Renal pelvis (tissue), 4 donors: ENCODE results near the gene SBSN. TPM values are rescaled to one million over a fixed set of nuclear protein-coding genes. Genes with fewer than 3 reads are reported as not detected.

Source experiments
- DNase-seq: peaks from one replicate; pipeline ENCODE4 v3.0.0-alpha.2; 2013
- polyA plus RNA-seq, 3 donors: library from polyadenylated mRNA; unstranded; fragments of 120-200 nt; gene quantifications; one replicate each; pipeline ENCODE4 v1.2.1, GENCODE V29; 2013; ENCODE audit not compliant: insufficient read length in 3 of 3

The SBSN gene
- polyA plus RNA-seq, 3 donors, result not detected

DNA sequence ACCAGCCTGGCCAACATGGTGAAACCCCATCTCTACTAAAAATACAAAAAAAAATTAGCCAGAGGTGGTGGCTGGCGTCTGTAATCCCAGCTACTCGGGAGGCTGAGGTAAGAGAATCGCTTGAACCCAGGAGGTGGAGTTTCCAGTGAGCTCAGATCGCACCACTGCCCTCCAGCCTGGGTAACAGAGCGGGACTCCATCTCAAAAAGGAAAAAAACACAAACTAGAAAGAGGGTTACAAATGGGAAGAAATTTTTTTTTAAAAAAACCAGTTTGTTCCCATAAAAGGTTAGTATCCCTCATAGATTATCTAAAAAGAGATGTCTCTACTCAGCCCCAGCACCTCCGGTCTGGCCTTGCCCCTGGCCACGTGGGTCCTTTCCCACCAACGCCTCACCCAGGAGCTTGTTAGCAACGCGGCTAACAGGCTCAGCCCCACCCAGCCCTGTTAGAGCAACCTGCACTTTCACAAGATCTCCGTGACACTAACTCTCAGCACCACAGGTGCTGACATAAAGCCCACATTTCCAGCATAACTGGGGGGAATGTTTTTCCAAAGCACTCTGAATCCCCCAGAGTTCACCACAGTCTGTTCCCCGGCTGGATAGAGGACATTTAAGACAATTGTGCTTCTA is 19.0 kb downstream of the SBSN start:
- DNase-seq, result peak; percentile 40

DNA sequence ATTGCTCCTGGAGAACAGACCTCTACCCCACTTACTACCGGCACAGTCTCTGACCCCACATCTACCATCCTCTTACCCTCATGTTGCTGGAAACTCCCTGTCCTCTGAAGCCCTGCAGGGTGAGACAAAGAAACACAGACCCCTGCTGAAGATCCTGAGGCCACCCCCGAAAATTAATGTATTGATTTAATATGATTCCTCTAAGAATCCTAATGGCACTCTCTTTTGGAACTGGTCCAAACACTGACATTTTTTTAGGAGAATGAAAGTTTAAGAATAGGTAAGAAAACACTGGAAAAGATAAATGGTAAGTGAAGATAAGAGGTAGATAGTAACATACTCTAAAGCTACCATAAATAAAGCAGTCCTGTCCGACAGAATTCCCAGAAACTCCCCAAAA is 20.0 kb downstream of the SBSN start:
- no peak for DNase-seq

DNA sequence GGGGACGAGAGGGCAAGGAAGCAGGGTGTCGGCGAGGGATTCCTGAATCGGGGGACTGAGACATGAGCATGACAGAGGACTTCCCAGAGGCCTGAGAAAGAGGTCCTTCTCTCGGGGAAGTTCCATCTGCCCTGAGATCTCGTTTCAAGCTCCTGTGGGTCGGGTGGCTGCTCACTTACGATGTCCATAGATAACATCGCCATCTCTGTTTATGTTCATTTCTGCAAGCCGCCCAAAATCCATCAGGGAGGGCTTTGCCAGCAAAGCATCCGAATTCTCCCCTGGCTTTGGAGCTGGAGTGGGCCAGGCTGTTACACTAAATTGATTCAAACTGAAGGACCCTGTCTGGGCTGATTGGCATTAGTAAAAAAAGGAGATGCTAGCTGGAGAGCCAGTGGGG is 20.6 kb downstream of the SBSN start:
- DNase-seq, result no peak

DNA sequence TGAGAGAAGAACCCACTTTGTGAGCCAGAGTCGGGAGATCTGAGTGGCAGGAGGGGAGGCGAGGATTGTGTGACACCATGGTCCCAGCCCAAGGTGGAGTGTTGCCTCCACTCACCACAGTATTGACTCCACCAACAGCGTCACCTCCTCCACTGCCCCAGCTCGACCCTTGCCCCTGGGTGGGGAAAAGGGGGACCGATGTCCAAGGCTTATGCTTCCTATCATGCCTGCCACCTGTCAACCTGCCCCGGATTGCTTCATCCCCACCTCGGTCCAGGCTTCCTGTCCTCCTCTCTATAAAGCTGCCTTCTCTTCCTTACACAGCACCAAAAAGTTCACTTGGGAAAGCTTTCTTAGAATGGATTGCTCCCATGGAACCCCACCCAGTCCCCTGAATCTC is 22.1 kb downstream of the SBSN start:
- DNase-seq, result no peak

DNA sequence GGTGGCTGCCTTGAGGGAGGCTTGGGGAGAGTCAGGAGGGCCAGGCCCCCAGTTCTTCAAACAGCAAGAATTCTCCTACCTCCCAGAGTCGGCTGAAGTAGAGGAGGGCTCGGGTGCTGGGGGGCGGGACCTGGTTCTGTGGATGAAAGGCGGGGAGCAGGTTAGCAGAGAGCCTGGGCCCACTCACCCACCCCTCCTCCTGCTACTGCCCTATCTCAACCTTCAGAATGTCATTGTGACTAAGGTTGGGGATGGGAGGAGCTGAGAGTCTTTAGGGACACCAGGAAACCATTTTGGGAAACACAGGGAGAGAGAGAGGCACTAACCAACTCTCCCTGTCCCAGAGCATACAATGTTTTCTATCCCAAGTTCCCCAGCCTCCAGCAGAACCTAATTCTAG is 25.4 kb downstream of the SBSN start:
- no peak for DNase-seq

DNA sequence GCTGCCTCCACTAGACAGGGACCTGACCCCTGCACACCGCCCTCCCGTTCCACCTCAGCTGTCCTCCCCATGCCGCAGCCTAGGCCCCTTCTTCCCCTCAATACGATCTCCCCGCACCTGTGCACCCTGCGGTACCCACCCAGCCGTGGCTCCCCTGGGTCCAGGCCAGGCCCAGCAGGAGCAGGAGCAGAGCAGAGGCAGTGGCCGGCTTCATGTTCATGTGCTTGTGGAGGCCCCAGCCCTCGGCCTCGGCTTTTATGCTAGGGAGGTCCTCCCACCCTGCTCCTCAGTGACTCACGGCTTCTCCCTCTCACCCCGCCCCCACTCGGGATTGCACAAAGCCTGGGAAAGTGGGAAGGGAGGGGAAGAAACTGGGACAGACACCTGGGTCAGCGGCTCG is 26.4 kb downstream of the SBSN start:
- no peak for DNase-seq

DNA sequence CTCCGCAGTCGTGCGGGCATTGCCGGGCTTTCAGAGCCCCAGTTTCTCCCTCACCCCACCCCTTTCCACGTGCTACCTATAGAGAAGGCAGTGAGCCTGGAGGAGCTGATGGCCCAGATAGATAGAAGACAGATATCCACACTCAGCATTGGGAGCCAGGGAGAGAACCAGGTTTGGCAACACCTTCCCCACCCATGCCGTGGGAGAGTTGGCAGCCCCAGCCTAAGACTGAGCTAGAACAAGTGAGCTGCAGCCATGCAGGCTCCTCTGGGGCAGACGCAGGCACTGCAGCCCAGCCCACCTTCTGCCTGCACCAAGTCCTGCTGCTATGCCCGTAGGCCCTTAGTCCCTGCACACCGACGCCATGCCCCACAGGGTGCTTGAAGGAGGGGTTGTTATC is 27.5 kb downstream of the SBSN start:
- DNase-seq, result no peak

DNA sequence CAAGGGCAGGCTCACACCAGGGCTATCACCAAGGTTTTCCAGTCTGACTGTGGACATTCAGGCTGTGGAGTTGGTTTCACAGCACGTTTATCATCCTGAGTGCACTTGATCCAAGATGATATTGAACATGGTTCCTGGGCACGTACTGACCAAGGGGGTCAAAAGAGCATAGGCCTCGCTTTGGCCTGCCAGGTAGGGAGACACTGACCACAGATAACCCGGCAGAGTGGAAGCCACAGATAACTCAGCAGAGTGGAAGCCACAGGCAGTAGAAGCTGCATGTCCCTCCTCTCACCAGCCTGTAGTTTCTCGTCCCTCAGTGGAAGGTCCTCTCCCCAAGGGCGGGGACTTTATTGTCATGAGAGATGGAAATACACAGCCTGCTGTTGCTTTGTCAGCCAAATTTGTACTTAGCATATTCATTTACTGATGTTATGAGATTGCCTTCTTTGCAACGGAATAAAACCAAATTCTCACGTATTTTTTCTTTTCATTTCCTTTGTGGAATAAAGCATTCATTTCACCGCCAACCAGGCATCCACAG is 29.1 kb downstream of the SBSN start:
- DNase-seq, result no peak

DNA sequence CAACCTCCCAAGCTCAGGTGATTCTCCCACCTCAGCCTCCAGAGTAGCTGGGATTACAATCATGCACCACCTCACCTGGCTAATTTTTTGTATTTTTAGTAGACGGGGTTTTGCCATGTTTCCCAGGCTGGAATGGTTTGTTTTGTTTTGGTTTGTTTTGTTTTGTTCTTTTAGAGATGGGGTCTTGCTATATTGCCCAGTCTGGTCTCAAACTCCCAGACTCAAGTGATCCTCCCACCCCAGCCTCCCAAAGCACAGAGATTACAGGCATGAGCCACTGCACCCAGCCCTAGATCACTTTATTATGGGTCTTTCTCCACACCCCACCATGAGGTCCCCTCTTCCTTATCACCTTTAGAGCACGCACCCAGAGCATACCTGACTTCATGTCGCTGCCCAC is 29.9 kb downstream of the SBSN start:
- DNase-seq, result no peak

DNA sequence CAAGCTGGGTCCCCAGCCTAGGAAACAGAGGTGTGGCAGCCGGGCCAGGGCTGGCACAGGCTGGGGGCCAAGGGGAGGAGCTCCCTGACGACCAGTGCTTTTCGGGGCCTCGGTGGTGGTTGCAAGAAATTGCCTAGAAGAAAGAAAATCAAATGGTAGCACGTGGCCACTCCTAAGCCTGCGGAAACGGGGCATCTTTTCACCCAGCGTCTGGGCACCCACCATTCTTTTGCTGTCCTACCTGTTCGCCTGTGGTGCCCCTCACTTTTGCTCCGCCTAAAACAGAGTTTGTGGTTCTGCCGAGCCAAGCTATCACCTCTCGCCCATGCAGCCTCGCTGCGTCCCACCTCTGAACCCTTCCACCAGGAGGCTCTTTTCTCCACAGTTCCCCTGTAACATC is 30.7 kb downstream of the SBSN start:
- DNase-seq, result no peak

DNA sequence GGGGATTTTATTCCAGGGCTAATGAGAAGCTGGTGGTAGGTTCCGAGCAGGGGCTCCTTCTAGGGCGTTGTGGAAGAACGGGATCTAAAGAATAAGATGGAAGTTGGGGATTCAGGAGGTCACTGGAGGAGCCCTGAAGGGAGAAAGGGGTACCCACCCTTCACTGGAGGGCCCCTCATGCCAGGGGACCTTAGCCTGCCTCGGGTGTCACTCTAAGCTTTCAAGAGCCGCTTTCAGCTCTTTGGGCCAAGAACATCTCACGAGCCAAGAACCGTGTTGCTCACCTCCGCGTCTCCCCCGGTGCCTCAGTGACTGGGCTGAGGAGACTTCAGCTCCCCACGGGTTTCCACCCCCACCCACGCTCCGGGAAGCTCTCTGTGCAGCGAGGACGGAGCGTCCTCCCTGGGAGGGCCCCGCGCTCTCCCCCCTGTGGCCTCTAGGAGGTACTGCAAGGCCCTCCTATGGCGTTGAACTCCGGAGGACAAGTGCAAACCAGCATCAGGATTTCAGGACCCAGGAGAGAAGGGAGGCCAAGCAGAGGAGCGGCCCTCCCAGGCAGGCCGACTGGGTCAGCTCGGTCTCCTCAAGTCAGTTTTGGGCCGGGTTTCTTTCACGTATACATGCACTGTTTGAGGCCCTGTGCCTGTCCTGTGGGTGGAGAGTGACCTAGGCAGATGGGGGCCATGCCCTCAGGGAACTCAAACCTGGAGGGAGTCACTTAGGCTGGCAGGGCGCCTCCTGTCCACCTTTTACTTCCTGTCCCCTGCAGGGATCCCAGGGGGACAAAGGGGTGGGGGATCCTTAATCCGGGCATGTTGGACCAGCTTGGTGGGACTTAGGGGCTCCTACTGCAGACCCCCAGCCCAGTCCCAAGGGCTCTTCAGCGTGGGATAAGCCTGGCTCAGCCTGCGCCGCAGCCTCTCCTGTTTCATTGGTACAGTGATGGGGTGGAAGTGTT is 32.7 kb downstream of the SBSN start:
- peak; percentile 48 for DNase-seq

DNA sequence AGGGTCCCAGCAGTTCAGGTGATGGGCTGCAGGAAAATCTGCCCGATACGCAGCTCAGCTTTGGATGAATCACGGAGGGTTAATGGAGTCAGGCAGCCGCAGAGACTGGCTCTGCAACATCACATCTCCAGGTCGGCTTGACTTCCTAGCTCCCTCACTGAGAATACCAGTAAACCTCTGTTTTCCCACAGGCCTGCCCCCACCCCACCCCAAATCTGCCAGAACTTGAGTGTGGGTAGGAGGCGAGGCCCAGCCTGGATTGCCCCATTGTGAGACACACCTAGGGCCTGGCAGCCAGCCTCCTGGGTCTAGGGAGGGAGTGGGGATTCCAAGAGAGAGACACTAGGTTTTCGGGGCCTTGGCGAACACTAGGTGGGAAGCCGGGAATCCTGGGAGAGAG is 34.1 kb downstream of the SBSN start:
- no peak for DNase-seq

DNA sequence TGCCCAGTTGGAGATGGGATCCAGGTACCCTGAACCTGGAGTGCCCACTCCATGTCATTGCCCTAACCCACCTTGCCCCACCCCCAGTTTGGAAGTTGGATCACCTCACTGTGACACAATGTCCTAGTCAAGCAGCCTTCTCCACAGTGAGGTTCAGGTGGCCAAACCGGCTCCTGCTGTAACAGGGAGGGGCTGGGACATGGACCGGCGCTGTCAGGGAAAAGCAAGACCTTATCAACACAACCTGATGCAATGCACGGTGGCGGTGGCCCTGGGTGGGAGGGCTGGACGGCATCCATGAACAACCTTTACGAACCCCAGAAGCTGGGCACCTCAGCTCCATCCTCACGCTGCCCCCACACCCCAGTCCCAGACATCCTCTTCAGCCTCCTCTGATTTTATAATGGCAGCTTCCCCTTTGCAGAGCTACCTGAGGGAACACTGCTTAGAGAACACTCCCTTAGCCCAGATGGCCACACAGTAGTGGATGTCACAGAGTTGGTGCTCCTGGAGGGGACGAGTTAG is 36.2 kb downstream of the SBSN start:
- no peak for DNase-seq

DNA sequence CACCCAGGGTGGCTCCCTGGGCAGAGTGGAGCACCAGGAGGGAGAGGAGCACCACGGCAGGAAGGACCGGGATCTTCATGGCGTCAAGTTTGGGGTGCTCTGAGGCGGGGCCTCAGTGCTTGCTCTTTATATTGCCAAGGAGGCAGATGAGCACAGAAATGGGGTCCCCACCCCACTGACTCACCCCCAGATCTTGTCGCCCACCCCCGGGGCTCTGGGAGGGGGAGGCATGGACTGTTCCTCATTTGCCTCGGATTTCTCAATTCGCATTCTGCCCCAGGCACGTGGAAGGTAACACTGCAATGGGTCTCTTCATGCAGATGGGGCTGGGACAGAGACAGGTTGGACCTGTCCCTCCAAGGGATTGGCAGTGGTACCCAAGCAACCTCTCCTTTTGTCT is 37.7 kb downstream of the SBSN start, which contains the start of gene KRTDAP:
Gene KRTDAP (minus strand): TSS at position 101 of the 400 bp plus-strand sequence. CDS start 22 bp downstream, at position 79.
- DNase-seq, result no peak

DNA sequence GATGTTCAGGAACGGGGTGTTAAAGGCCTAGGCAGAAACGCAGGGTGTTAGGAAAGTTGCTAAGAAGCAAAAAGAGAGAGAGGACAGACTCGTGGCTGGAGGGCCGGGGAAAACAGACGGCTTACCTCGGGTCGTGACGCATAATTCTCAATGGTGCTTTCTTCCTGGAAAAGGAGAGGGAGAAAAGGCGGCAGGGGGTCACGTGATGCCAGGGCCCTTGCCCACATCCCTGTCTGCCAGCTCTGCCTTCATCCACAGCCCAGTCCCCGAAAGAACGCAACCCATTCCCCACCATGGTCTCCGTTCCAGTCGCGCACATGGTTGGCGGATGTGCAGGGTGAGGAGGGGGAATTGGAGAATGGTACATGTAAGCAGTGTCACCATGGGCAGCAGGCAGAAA is 39.4 kb downstream of the SBSN start:
- DNase-seq, result no peak

DNA sequence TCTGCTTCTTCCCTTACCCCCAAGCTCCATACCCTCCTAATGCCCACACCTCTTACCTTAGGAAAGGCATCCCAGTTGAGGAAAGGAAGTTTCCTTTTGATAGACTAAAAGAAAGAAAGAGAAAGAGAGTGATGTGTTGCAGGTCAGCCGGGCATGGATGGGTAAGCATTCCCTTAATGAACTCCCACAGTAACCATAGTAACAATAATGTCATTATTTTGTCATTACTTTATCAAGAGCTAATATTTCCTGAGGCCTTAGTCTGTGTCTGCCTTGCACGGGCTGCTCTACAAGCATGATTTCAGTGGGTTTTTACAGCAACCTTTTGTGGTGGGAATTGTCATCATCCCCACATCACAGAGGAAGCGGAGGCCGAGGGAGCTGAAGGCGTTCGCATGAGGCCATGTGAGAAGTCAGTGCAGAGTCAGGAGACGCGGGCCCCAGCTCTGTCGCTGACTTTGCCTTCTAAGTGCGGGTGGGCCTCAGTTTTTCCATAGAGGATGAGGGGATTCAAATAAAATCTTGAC is 40.4 kb downstream of the SBSN start:
- DNase-seq, result no peak

DNA sequence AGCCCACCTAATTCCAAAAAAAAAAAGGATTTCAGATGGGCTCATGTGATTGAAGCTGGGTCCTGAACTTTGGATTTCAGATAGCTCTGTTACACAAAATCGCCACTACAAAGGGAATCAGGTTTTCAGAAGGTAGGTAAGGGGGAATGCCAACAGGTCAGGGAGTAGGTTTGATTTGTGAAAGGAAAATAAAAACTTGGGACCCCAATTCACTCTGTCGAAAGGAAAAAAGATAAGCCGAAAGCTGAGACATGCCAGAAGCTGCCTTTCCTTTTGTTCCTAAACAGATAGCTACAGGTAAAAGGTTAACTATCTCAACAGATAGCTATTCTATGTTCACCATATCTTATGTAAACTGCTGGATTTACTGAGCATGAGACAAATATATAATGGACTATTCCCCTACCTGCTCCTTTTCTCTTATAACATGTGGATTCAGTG is 41.8 kb downstream of the SBSN start:
- no peak for DNase-seq

DNA sequence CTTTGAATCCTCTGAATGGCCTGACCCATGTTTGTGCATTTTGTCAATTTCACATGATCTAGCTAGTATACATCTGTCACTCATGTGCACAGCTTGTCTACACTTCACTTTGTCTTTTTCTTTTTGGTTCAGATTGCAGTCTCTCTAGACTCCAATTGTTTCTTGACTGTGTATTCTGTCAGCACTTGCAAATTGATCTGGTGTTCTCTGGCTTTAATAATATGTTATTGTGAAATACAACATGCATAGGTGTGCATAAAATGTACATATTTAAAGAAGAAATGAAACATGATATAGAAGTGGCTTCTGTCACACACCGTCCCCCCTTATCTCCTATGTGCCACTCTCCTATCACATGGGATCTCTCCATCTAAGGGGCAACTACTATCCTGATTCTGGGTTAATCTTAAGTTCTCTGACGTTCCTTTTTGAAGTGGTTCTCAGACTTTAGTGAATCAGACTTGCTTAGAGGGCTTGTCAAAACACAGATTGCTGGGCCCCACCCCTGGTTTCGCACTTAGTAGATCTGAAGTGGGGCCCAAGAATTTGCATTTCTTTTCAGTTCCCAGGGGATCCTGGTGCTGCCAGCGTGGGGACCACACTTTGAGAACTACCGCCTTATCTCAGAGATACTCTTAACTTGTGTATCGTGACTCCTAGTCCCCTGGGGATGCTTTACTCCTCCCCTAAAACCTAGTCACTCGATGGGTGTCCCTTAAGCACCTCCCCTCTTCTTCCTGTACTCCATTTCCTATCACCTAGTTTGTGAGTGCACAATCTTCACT is 43.7 kb downstream of the SBSN start:
- DNase-seq, result no peak

DNA sequence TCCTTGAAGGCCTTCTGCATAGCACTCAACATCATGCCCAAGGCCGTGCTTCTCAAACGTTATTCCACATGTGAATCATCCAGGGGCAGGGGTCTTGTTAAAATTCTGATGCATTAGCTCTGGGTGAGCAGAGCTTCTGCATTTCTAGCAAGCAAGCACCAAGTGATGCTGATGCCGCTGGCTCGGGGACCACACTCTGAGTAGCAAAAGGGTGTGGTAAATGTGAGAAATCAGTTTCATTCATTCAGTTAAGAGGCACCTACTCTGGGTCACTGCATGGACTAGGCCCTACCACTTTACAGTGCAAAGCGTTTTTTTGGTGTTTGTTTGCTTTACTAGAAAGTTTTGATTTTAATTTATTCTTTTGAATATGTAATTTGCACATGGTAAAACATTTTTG is 45.0 kb downstream of the SBSN start:
- no peak for DNase-seq

DNA sequence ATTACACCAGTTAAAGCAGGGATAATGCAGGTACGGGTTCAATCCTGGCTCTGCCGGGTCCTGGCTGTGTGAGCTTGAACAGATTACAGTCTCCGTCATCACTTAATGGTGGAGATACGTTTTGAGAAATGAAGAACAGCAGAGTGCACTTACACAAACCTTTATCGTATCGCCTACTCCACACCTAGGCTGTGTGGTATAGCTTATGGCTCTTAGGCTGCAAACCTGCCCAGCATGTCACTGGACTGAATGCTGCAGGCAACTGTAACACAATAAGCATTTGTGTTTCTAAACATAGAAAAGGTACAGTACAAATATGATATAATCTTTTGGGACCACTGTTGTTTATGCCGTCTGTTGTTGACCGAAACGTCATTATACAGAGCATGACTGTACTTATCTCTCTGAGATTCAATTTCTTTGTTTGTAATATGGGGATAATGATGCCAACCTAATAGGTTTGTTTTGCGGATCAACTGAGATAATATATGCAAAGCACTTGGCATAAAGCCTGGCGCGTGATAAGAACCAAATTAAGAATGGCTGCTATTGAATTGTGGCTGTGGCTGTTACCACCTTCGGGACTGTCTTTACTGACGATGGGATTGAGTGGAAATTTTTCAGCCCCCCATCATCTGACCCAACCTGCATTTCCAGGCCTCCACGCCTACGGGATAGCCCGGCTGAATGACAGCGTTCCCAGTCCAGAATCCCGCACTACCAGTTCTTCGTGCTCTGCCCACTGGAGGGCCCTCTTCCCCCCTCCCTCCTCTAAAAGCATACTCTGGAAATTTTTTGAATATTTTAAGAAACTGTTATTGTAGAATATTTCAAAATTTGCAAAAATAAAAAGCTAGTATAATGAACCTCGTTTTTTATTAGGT is 49.1 kb downstream of the SBSN start:
- no peak for DNase-seq

DNA sequence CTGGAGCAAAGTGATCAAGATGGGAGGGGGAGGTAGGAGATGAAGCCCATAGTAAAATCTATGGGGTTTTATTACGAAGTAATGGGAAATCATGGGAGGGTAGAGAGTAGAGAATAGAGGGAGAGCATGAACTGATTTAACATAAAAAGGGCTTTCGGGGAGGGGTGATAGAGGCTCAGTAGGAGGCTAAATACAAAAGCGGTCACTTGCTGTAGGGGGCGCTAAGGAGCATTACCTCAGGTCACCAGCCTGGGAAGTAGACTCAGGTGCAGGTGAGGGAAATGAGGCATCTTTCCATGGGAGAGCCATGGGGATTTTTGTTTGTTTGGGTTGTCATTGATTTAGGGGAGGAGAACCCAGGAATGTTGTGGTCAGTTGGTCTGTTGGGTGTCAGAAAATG is 52.0 kb downstream of the SBSN start:
- DNase-seq, result no peak
